K562 (cell line): ENCODE measurements around the gene MDM1. TPM values are rescaled to one million over a fixed set of nuclear protein-coding genes. Genes with fewer than 3 reads are reported as not detected.

Experiments used
- ATAC-seq: fragments of 200-7000 bp; cut with Tn5 transposase; 3 replicates; pipeline ENCODE4 v1.9.1; 2020; ENCODE audit warnings: moderate library complexity
- BruUV-seq: library from RNA; stranded (reverse); fragments of 400-500 nt; replicated peaks from 2 replicates; lab custom pipeline; 2021; lab: Mats Ljungman, UMichigan
- CTCF ChIA-PET: fragments of 300-600 bp; formaldehyde crosslinking; extraction: SDS; loops from one replicate; lab custom pipeline; 2021; ENCODE audit warnings: low intra/inter-chr PET ratio; lab: Yijun Ruan, JAX
- POLR2A ChIA-PET: fragments of 300-600, 350-650 bp; sonication (Branson Sonifier 250); formaldehyde crosslinking; extraction: SDS; loops from one replicate; lab custom pipeline; 2021; ENCODE audit warnings: antibody characterized with exemption, inconsistent platforms; lab: Yijun Ruan, JAX
- DNase-seq, 4 experiments: peaks; one replicate each; pipeline versions ENCODE4 v3.0.0 to v3.0.0-alpha.2; 2011 to 2018; ENCODE audit warnings: low spot score in 3 of 4, mixed read lengths in 3 of 4; ENCODE audit errors: extremely low read depth in 1 of 4
- FAIRE-seq: peaks from 2 replicates; lab custom pipeline; 2011; peaks lifted over from hg19 to GRCh38; lab: Jason Lieb, UNC
- H2AFZ ChIP-seq: 2 replicates; pipeline ENCODE4 v1.6.0; 2011; ENCODE audit warnings: low read depth, low read length, control low read depth, inconsistent platforms
- H3K27ac ChIP-seq: fragments of 200-600 bp; 3 replicates; pipeline ENCODE4 v1.8.0; 2011; ENCODE audit warnings: low read depth, mild to moderate bottlenecking, control low read depth, inconsistent platforms, low read length, moderate library complexity, mixed read lengths; ENCODE audit errors: extremely low read depth
- H3K27me3 ChIP-seq, 2 experiments: fragments of 300-600 bp in 1 of 2; 2 replicates in 1 of 2; 3 replicates in 1 of 2; pipeline versions ENCODE4 v1.6.0 to v1.8.0; 2011; ENCODE audit warnings: inconsistent platforms in 2 of 2, low read length in 2 of 2, mild to moderate bottlenecking in 1 of 2, mixed read lengths in 1 of 2, moderate library complexity in 1 of 2; ENCODE audit not compliant: control insufficient read depth in 2 of 2, insufficient read depth in 2 of 2
- H3K36me3 ChIP-seq: fragments of 300-600 bp; 3 replicates; pipeline ENCODE4 v1.8.0; 2011; ENCODE audit warnings: mild to moderate bottlenecking, low read length, inconsistent platforms; ENCODE audit not compliant: control insufficient read depth, insufficient read depth
- H3K4me1 ChIP-seq, 2 experiments: fragments of 200-600 bp in 1 of 2; replicated peaks in 1 of 2; 2 replicates in 1 of 2; 3 replicates in 1 of 2; pipeline versions ENCODE4 v1.5.1 to v1.8.0; 2011; ENCODE audit warnings: inconsistent platforms in 2 of 2, low read length in 2 of 2, mild to moderate bottlenecking in 1 of 2, mixed read lengths in 1 of 2, moderate library complexity in 1 of 2; ENCODE audit not compliant: control insufficient read depth in 2 of 2, insufficient read depth in 2 of 2
- H3K4me2 ChIP-seq: 2 replicates; pipeline ENCODE4 v1.6.1; 2011; ENCODE audit warnings: low read length, control low read depth, inconsistent platforms, mixed read lengths; ENCODE audit not compliant: insufficient read depth
- H3K4me3 ChIP-seq: fragments of 200-600 bp; sonication (generic), shearing (Covaris generic); 2 replicates; pipeline ENCODE4 v1.5.1; 2016; ENCODE audit warnings: control low read depth, inconsistent platforms
- H3K79me2 ChIP-seq: fragments of 200-600 bp; 3 replicates; pipeline ENCODE4 v1.8.0; 2011; ENCODE audit warnings: low read length, inconsistent platforms; ENCODE audit not compliant: control insufficient read depth, insufficient read depth
- H3K9ac ChIP-seq, 2 experiments: 2 replicates each; pipeline versions ENCODE4 v1.6.0 to v1.6.1; 2011; ENCODE audit warnings: low read depth in 2 of 2, low read length in 2 of 2, control low read depth in 1 of 2, inconsistent platforms in 1 of 2, mild to moderate bottlenecking in 1 of 2, mixed read lengths in 1 of 2; ENCODE audit not compliant: insufficient read depth in 1 of 2
- H3K9me1 ChIP-seq: one replicate; pipeline ENCODE4 v1.6.0; 2011; ENCODE audit warnings: inconsistent platforms, mild to moderate bottlenecking, low read length, moderate library complexity; ENCODE audit not compliant: control insufficient read depth, insufficient read depth
- H3K9me3 ChIP-seq: replicated peaks from 2 replicates; pipeline ENCODE4 v1.5.1; 2011; ENCODE audit warnings: low read depth, low read length, inconsistent platforms; ENCODE audit not compliant: control insufficient read depth, insufficient read depth
- H4K20me1 ChIP-seq: replicated peaks from 2 replicates; pipeline ENCODE4 v1.6.1; 2011; ENCODE audit warnings: low read length, inconsistent platforms, mixed read lengths; ENCODE audit not compliant: control insufficient read depth, insufficient read depth
- CAMTA2 ChIP-seq: fragments of 250-450 bp; sonication (Bioruptor Pico); conservative IDR thresholded peaks from 2 replicates; pipeline ENCODE4 v1.5.1; 2022
- CREBBP ChIP-seq: IDR thresholded peaks from one replicate; pipeline ENCODE4 v1.6.1; 2012; ENCODE audit warnings: low read depth, mild to moderate bottlenecking, control low read depth, inconsistent platforms, low read length
- HDAC1 ChIP-seq, 2 experiments: fragments of 450-650 bp; IDR thresholded peaks; 2 replicates each; pipeline ENCODE4 v1.6.1; 2016 to 2017; ENCODE audit warnings: inconsistent platforms in 1 of 2, mild to moderate bottlenecking in 1 of 2, moderate library complexity in 1 of 2
- ILF3 ChIP-seq: fragments of 450-650 bp; IDR thresholded peaks from 2 replicates; pipeline ENCODE4 v1.6.1; 2018; ENCODE audit warnings: antibody characterized with exemption, mild to moderate bottlenecking, moderate library complexity, borderline replicate concordance
- KAT8 ChIP-seq: fragments of 450-650 bp; IDR thresholded peaks from 2 replicates; pipeline ENCODE4 v1.6.1; 2016; ENCODE audit warnings: low read depth, mild to moderate bottlenecking
- RAD51 ChIP-seq: fragments of 450-650 bp; IDR thresholded peaks from 2 replicates; pipeline ENCODE4 v1.7.1; 2016; ENCODE audit warnings: low read depth, mild to moderate bottlenecking, borderline replicate concordance
- SPI1 ChIP-seq: IDR thresholded peaks from 2 replicates; pipeline ENCODE4 v1.6.1; 2011; ENCODE audit warnings: low read depth, low read length, control low read depth, borderline replicate concordance
- SRSF9 ChIP-seq: fragments of 200-400 bp; formaldehyde crosslinking; IDR thresholded peaks from 2 replicates; pipeline ENCODE4 v1.6.1; 2017; ENCODE audit warnings: low read depth, low read length, borderline replicate concordance
- UBTF ChIP-seq, 2 experiments: IDR thresholded peaks; 2 replicates each; pipeline ENCODE4 v1.6.1; 2012; ENCODE audit warnings: improper control_type of control experiment in 2 of 2, low read depth in 2 of 2, low read length in 2 of 2, borderline replicate concordance in 1 of 2
- WGBS: fragments of 100-300 bp; shearing (Covaris generic); methylation state at CpG from one replicate; pipeline ENCODE4 v1.1.6; 2016; ENCODE audit warnings: low coverage, mixed read lengths; ENCODE audit not compliant: insufficient coverage; ENCODE audit errors: missing lambda C conversion rate; 5-methylcytosine and 5-hydroxymethylcytosine counted together
- in situ Hi-C: fragments of 300-500 bp; cut with MboI; formaldehyde crosslinking; loops from 4 replicates; pipeline ENCODE4 v1.15.0; 2018; ENCODE audit warnings: inconsistent platforms, mixed read lengths
- intact Hi-C: fragments of 100-400 bp; cut with micrococcal nuclease; formaldehyde crosslinking; loops from 2 replicates; pipeline ENCODE4 v1.14.2; 2022
- polyA plus RNA-seq, 8 experiments: library from polyadenylated mRNA; depleted of rRNA in 4 of 8; stranded (reverse) in 5 of 8; unstranded in 3 of 8; fragments of >200 nt; fragmentation: Nextera tagmentation in 2 of 8; fragmentation: Illumina TruSeq in 1 of 8; extraction: Ambion mirVana in 2 of 8; extraction: Trizol in 1 of 8; gene quantifications; 2 replicates each; pipeline versions ENCODE4 v1.2.1 to v1.2.3, GENCODE V29; 2011 to 2014; ENCODE audit warnings: inconsistent platforms in 1 of 8, missing spikeins in 1 of 8
- total RNA-seq, 7 experiments: library from RNA; depleted of rRNA in 6 of 7; stranded (reverse); fragments of >200 nt in 6 of 7; fragmentation: Illumina TruSeq in 2 of 7; extraction: Trizol in 2 of 7; gene quantifications; 2 replicates each; pipeline versions ENCODE4 v1.2.1 to v1.2.3, GENCODE V29; 2011 to 2021; ENCODE audit warnings: low replicate concordance in 1 of 7

The MDM1 gene
- total and polyA plus RNA-seq, 9 of the 15 experiments (the other 6 are each of a cell fraction or from before 2014, with no cell fraction given), result 7.5 to 16.8 (median 13.1) TPM

DNA sequence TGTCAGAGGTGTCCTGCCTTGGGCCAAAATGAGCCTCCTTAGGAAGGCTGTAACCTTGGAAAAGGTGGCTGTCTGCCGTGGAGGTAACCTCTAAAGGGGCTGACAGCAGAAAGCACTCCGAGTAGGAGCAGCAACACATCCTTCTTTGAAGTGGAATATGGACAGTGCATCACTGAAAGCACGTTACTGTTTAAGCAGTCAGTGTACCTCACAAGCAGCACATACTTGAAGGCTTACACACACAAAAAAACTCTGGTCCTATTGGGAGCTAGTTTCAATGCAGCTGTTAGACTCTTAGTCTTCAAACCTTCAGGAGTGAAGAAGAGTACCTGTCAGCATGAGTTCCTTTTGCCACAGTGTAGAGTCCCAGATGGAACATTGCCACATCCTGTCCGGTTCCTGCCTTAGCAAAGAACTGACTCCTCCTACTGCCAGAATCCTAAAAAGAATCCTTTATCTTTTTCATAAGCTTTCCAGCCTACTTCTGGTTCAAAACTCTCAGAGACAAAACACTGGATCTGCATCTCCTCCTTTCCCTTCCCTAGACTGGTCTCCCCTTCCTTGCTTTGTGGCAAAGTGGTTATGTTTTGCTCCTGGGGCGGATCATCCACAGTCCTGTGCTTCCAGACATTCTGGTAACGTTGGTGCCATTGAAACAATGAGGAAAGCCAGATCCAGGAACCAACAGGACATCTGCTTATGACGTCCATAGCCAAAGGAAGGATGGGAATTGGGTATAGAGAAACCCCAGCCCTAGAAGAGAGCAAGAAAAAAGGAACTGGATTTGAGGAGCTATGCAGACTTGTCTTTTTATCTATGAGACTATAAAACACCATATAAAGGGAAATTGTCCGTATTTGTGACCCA is 8.5 kb upstream of the MDM1 start:
- in situ Hi-C loops (no loop called here), intact Hi-C loops (no loop called here)
- Histone ChIP-seq H3K4me3 (no peak overlapping the region), H2AFZ (peak overlapping the region; percentile 35; the same call in 1 of the 2 replicates), H3K27ac (no peak overlapping the region), H3K4me2 (no peak overlapping the region), H3K9ac (no peak overlapping the region), H3K36me3 (no peaks in the 10 kb centered on the region), H3K79me2 (no peaks in the 10 kb centered on the region), H4K20me1 (no peaks in the 10 kb centered on the region; the same call in 1 of the 2 replicates)
- ATAC-seq (no peak; the same call in 2 of the 3 replicates), FAIRE-seq (peak; percentile 42), DNase-seq (no peak)
- no TSS peak for BruUV-seq
- TF ChIP-seq HDAC1 (IDR thresholded peaks at IDR 0.05), result no peak
- no peak for TF ChIP-seq RAD51
- TF ChIP-seq CAMTA2 (CRISPR knock-in tag), result no peak
- TF ChIP-seq UBTF (IDR thresholded peaks at IDR 0.05; ENCODE audit: borderline replicate concordance in 1 of 2, low read depth in 2 of 2, low read length in 2 of 2), result no peak
- TF ChIP-seq ILF3, result no peak
- no peak for TF ChIP-seq CREBBP
- TF ChIP-seq KAT8, result no peak
- no peak for TF ChIP-seq SRSF9
- TF ChIP-seq SPI1, result peak; percentile 44; the same call in 1 of the 2 replicates
- TF ChIP-seq, all 486 proteins: peak for 1
- 3% methylated on average over 8 of the region's 8 CpGs for WGBS
- Histone ChIP-seq H3K4me1 (no peaks in the 10 kb centered on the region; a peak in 1 of 5 replicates), H3K9me1 (no peaks in the 10 kb centered on the region), H3K9me3 (no peaks in the 10 kb centered on the region), H3K27me3 (peaks cover 15 to 36% of the 10 kb centered on the region in 2 experiments)
- CTCF ChIA-PET, result interaction anchor here (0.7 kb wide), 1 partner anchor 56 kb away, joined by 3 read pairs; no protein-coding TSS in a partner anchor
- POLR2A ChIA-PET, result interaction anchor here (0.7 to 2.1 kb wide), 3 partner anchors 8 to 115 kb away, joined by 3 to 6 read pairs (median 6); partner anchors contain the start of gene MDM1
